K562 (cell line): ENCODE results near the gene NOD2. TPM values are rescaled to one million over a fixed set of nuclear protein-coding genes. Genes with fewer than 3 reads are reported as not detected.

Experiments
- ATAC-seq: fragments of 200-7000 bp; cut with Tn5 transposase; 3 replicates; pipeline ENCODE4 v1.9.1; 2020; ENCODE audit warnings: moderate library complexity
- BruUV-seq: library from RNA; stranded (reverse); fragments of 400-500 nt; replicated peaks from 2 replicates; lab custom pipeline; 2021; lab: Mats Ljungman, UMichigan
- CTCF ChIA-PET: fragments of 300-600 bp; formaldehyde crosslinking; extraction: SDS; loops from one replicate; lab custom pipeline; 2021; ENCODE audit warnings: low intra/inter-chr PET ratio; lab: Yijun Ruan, JAX
- POLR2A ChIA-PET: fragments of 300-600, 350-650 bp; sonication (Branson Sonifier 250); formaldehyde crosslinking; extraction: SDS; loops from one replicate; lab custom pipeline; 2021; ENCODE audit warnings: antibody characterized with exemption, inconsistent platforms; lab: Yijun Ruan, JAX
- DNase-seq, 4 experiments: peaks; one replicate each; pipeline versions ENCODE4 v3.0.0 to v3.0.0-alpha.2; 2011 to 2018; ENCODE audit warnings: low spot score in 3 of 4, mixed read lengths in 3 of 4; ENCODE audit errors: extremely low read depth in 1 of 4
- FAIRE-seq: peaks from 2 replicates; lab custom pipeline; 2011; peaks lifted over from hg19 to GRCh38; lab: Jason Lieb, UNC
- H2AFZ ChIP-seq: 2 replicates; pipeline ENCODE4 v1.6.0; 2011; ENCODE audit warnings: low read depth, low read length, control low read depth, inconsistent platforms
- H3K27ac ChIP-seq: fragments of 200-600 bp; 3 replicates; pipeline ENCODE4 v1.8.0; 2011; ENCODE audit warnings: low read depth, mild to moderate bottlenecking, control low read depth, inconsistent platforms, low read length, moderate library complexity, mixed read lengths; ENCODE audit errors: extremely low read depth
- H3K27me3 ChIP-seq, 2 experiments: fragments of 300-600 bp in 1 of 2; 2 replicates in 1 of 2; 3 replicates in 1 of 2; pipeline versions ENCODE4 v1.6.0 to v1.8.0; 2011; ENCODE audit warnings: inconsistent platforms in 2 of 2, low read length in 2 of 2, mild to moderate bottlenecking in 1 of 2, mixed read lengths in 1 of 2, moderate library complexity in 1 of 2; ENCODE audit not compliant: control insufficient read depth in 2 of 2, insufficient read depth in 2 of 2
- H3K36me3 ChIP-seq: fragments of 300-600 bp; 3 replicates; pipeline ENCODE4 v1.8.0; 2011; ENCODE audit warnings: mild to moderate bottlenecking, low read length, inconsistent platforms; ENCODE audit not compliant: control insufficient read depth, insufficient read depth
- H3K4me1 ChIP-seq, 2 experiments: fragments of 200-600 bp in 1 of 2; replicated peaks in 1 of 2; 2 replicates in 1 of 2; 3 replicates in 1 of 2; pipeline versions ENCODE4 v1.5.1 to v1.8.0; 2011; ENCODE audit warnings: inconsistent platforms in 2 of 2, low read length in 2 of 2, mild to moderate bottlenecking in 1 of 2, mixed read lengths in 1 of 2, moderate library complexity in 1 of 2; ENCODE audit not compliant: control insufficient read depth in 2 of 2, insufficient read depth in 2 of 2
- H3K4me2 ChIP-seq: 2 replicates; pipeline ENCODE4 v1.6.1; 2011; ENCODE audit warnings: low read length, control low read depth, inconsistent platforms, mixed read lengths; ENCODE audit not compliant: insufficient read depth
- H3K4me3 ChIP-seq: fragments of 200-600 bp; sonication (generic), shearing (Covaris generic); 2 replicates; pipeline ENCODE4 v1.5.1; 2016; ENCODE audit warnings: control low read depth, inconsistent platforms
- H3K79me2 ChIP-seq: fragments of 200-600 bp; 3 replicates; pipeline ENCODE4 v1.8.0; 2011; ENCODE audit warnings: low read length, inconsistent platforms; ENCODE audit not compliant: control insufficient read depth, insufficient read depth
- H3K9ac ChIP-seq, 2 experiments: 2 replicates each; pipeline versions ENCODE4 v1.6.0 to v1.6.1; 2011; ENCODE audit warnings: low read depth in 2 of 2, low read length in 2 of 2, control low read depth in 1 of 2, inconsistent platforms in 1 of 2, mild to moderate bottlenecking in 1 of 2, mixed read lengths in 1 of 2; ENCODE audit not compliant: insufficient read depth in 1 of 2
- H3K9me1 ChIP-seq: one replicate; pipeline ENCODE4 v1.6.0; 2011; ENCODE audit warnings: inconsistent platforms, mild to moderate bottlenecking, low read length, moderate library complexity; ENCODE audit not compliant: control insufficient read depth, insufficient read depth
- H3K9me3 ChIP-seq: replicated peaks from 2 replicates; pipeline ENCODE4 v1.5.1; 2011; ENCODE audit warnings: low read depth, low read length, inconsistent platforms; ENCODE audit not compliant: control insufficient read depth, insufficient read depth
- H4K20me1 ChIP-seq: replicated peaks from 2 replicates; pipeline ENCODE4 v1.6.1; 2011; ENCODE audit warnings: low read length, inconsistent platforms, mixed read lengths; ENCODE audit not compliant: control insufficient read depth, insufficient read depth
- ADNP ChIP-seq: fragments of 200-800 bp; sonication (Bioruptor generic); IDR thresholded peaks from 2 replicates; pipeline ENCODE4 v1.6.1; 2016; ENCODE audit warnings: missing genetic modification characterization, missing compliant biosample characterization
- EHMT2 ChIP-seq: fragments of 450-650 bp; IDR thresholded peaks from 2 replicates; pipeline ENCODE4 v1.6.1; 2018; ENCODE audit warnings: antibody characterized with exemption
- HMGN3 ChIP-seq: IDR thresholded peaks from 2 replicates; pipeline ENCODE4 v1.6.1; 2011; ENCODE audit warnings: borderline replicate concordance, low read depth, mild to moderate bottlenecking, mixed read lengths, low read length; ENCODE audit not compliant: insufficient read length; ENCODE audit errors: extremely low read depth
- NBN ChIP-seq: fragments of 450-650 bp; IDR thresholded peaks from 2 replicates; pipeline ENCODE4 v1.6.1; 2016; ENCODE audit warnings: low read depth, mild to moderate bottlenecking
- POU5F1 ChIP-seq: fragments of 150-350 bp; IDR thresholded peaks from 2 replicates; pipeline ENCODE4 v1.6.1; 2014; ENCODE audit warnings: borderline replicate concordance, low read length, low read depth, mild to moderate bottlenecking; ENCODE audit not compliant: partially characterized antibody
- ZFP36 ChIP-seq: fragments of 150-350 bp; IDR thresholded peaks from 2 replicates; pipeline ENCODE4 v1.6.1; 2018; ENCODE audit warnings: low read length, low read depth; ENCODE audit not compliant: partially characterized antibody
- ZNF282 ChIP-seq: sonication (generic); formaldehyde crosslinking; IDR thresholded peaks from 2 replicates; pipeline ENCODE4 v1.8.1; 2023; ENCODE audit warnings: missing genetic modification reagents
- WGBS: fragments of 100-300 bp; shearing (Covaris generic); methylation state at CpG from one replicate; pipeline ENCODE4 v1.1.6; 2016; ENCODE audit warnings: low coverage, mixed read lengths; ENCODE audit not compliant: insufficient coverage; ENCODE audit errors: missing lambda C conversion rate; 5-methylcytosine and 5-hydroxymethylcytosine counted together
- in situ Hi-C: fragments of 300-500 bp; cut with MboI; formaldehyde crosslinking; loops from 4 replicates; pipeline ENCODE4 v1.15.0; 2018; ENCODE audit warnings: inconsistent platforms, mixed read lengths
- intact Hi-C: fragments of 100-400 bp; cut with micrococcal nuclease; formaldehyde crosslinking; loops from 2 replicates; pipeline ENCODE4 v1.14.2; 2022
- polyA plus RNA-seq, 8 experiments: library from polyadenylated mRNA; depleted of rRNA in 4 of 8; stranded (reverse) in 5 of 8; unstranded in 3 of 8; fragments of >200 nt; fragmentation: Nextera tagmentation in 2 of 8; fragmentation: Illumina TruSeq in 1 of 8; extraction: Ambion mirVana in 2 of 8; extraction: Trizol in 1 of 8; gene quantifications; 2 replicates each; pipeline versions ENCODE4 v1.2.1 to v1.2.3, GENCODE V29; 2011 to 2014; ENCODE audit warnings: inconsistent platforms in 1 of 8, missing spikeins in 1 of 8
- total RNA-seq, 7 experiments: library from RNA; depleted of rRNA in 6 of 7; stranded (reverse); fragments of >200 nt in 6 of 7; fragmentation: Illumina TruSeq in 2 of 7; extraction: Trizol in 2 of 7; gene quantifications; 2 replicates each; pipeline versions ENCODE4 v1.2.1 to v1.2.3, GENCODE V29; 2011 to 2021; ENCODE audit warnings: low replicate concordance in 1 of 7
- TF ChIP-seq, protein P1 (sequence below): fragments of 450-650 bp; formaldehyde crosslinking; IDR thresholded peaks from 2 replicates; pipeline ENCODE4 v1.4.0; 2020; ENCODE audit warnings: mild to moderate bottlenecking
- TF ChIP-seq, protein P2 (sequence below): IDR thresholded peaks from 2 replicates; pipeline ENCODE4 v1.6.1; 2012; ENCODE audit warnings: low read depth, low read length, improper control_type of control experiment, borderline replicate concordance
- TF ChIP-seq, protein P3 (sequence below), 2 experiments: fragments of 250-450 bp in 1 of 2; fragments of 450-650 bp in 1 of 2; sonication (Bioruptor Pico) in 1 of 2; IDR thresholded peaks; 2 replicates each; pipeline versions ENCODE4 v1.6.1 to v1.8.0; 2016 to 2021; ENCODE audit warnings: mild to moderate bottlenecking in 2 of 2, moderate library complexity in 2 of 2, missing compliant biosample characterization in 1 of 2, missing genetic modification characterization in 1 of 2

The NOD2 gene
- total and polyA plus RNA-seq, 9 of the 15 experiments (the other 6 are each of a cell fraction or from before 2014, with no cell fraction given): 0.04 TPM; not detected in 8

DNA sequence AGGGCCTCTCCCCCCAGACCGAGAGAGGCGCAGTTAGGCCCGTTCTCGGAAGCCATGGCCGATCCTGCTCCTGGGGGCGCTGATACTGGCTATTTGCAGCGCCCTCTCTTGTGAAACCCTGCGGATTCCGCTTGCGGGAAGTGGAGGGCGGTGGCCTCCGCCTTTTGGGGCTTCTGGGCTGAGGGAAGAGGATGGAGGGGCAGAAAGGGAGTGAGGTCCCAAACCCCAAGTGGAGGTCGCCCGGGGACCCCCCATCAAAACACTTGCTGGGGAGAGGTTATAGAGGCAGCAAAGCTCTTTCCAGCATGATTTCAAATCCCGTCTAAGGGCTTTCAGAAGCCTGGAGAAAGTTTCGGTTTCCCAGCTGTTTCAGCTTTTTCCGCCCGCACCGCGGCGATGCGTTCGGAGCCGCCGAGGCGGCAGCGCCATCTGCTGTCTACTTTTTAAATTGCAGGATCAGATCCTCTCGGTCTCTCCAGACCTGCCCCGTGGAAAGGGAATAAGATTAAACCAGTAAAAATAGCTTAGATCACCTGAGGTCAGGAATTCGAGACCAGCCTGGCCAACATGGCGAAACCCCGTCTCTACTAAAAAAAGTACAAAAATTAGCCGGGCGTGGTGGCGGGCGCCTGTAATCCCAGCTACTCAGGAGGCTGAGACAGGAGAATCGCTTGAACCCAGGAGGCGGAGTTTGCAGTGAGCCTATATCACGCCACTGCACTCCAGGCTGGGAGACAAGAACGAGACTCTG, 28.1 kb upstream of the NOD2 start (continued):
- TF ChIP-seq EHMT2: no peak

DNA sequence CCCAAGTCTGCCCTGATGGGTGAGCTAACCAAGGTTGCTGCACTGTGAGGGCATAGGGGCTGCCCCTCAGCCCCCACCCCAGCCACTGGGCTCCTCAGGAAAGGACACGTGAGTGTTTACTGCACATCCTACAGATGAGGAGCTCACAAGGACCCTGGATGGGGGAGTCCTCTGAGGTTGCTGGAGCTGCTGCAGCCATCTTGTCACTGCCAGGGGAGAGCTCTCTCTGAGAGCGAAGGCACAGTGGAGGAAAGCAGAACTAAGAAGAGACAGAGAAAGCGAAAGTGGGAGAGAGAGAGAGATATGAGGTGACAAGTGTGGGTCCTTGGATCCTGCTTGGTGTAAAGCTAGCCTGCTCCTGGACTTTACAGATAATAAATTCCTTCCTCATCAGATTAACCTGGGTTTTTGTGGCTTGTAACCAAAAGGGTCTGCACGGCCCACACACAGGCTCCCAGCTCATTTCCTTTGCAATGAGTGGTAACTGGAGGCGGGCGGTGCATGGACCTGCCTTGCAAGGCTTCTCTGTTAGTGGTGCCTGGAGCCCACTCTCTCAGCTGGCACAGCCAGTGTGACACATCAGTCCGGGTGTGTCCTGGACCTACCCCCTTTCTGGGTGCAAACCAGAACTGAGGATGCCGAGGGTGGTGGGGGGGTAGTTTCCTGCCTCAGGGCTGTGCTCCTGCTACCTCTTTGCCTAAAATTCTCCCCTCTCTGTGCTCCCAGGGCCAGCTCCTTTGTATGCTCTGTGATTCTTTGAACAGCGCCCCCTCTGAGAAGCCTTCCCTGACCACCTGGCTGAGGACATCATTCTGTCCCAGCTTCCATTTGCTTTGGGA, 26.5 kb upstream of the NOD2 start:
- intact Hi-C loops (loop anchor here (10.0 kb wide), 1 partner anchor 72 kb away; no protein-coding TSS in a partner anchor), in situ Hi-C loops (loop anchor here (5.0 to 10.0 kb wide), 2 partner anchors 140 to 292 kb away; no protein-coding TSS in a partner anchor)
- Histone ChIP-seq H3K4me2 (peak overlapping the region; percentile 14; the same call in 1 of the 2 replicates), H3K27me3 (peaks cover 4 to 14% of the 10 kb centered on the region in 2 experiments; a peak in 3 of 5 replicates), H3K9me1 (no peaks in the 10 kb centered on the region), H4K20me1 (no peaks in the 10 kb centered on the region), H3K79me2 (no peaks in the 10 kb centered on the region), H2AFZ (peak overlapping the region; percentile 27; the same call in 1 of the 2 replicates), H3K9ac (0 out of 4 replicates have a peak overlapping the region, but pooled peaks of 1 of the 2 experiments have one; percentile 16), H3K9me3 (peaks cover 4% of the 10 kb centered on the region; the same call in 1 of the 2 replicates), H3K27ac (no peak overlapping the region), H3K4me3 (no peak overlapping the region), H3K36me3 (no peaks in the 10 kb centered on the region), H3K4me1 (peaks cover 0 to 5% of the 10 kb centered on the region in 2 experiments; a peak in 2 of 5 replicates)
- 0% methylated on average over 9 of the region's 9 CpGs for WGBS
- no peak for DNase-seq
- no TSS peak for BruUV-seq
- POLR2A ChIA-PET: interaction anchor here (0.6 to 1.2 kb wide), 4 partner anchors 10 to 132 kb away, joined by 3 to 4 read pairs (median 3); no protein-coding TSS in a partner anchor
- FAIRE-seq: no peak
- ATAC-seq: no peak
- CTCF ChIA-PET: interaction anchor here (0.7 to 1.1 kb wide), 2 partner anchors 140 to 279 kb away, joined by 3 read pairs; no protein-coding TSS in a partner anchor
- TF ChIP-seq NBN (no peak), ZNF282 (CRISPR knock-in tag) (no peak), ADNP (tag) (no peak), HMGN3 (no peak), ZFP36 (peak; percentile 36), POU5F1 (no peak)
- TF ChIP-seq, protein P1, sequence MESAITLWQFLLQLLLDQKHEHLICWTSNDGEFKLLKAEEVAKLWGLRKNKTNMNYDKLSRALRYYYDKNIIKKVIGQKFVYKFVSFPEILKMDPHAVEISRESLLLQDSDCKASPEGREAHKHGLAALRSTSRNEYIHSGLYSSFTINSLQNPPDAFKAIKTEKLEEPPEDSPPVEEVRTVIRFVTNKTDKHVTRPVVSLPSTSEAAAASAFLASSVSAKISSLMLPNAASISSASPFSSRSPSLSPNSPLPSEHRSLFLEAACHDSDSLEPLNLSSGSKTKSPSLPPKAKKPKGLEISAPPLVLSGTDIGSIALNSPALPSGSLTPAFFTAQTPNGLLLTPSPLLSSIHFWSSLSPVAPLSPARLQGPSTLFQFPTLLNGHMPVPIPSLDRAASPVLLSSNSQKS: no peak
- TF ChIP-seq, protein P2, sequence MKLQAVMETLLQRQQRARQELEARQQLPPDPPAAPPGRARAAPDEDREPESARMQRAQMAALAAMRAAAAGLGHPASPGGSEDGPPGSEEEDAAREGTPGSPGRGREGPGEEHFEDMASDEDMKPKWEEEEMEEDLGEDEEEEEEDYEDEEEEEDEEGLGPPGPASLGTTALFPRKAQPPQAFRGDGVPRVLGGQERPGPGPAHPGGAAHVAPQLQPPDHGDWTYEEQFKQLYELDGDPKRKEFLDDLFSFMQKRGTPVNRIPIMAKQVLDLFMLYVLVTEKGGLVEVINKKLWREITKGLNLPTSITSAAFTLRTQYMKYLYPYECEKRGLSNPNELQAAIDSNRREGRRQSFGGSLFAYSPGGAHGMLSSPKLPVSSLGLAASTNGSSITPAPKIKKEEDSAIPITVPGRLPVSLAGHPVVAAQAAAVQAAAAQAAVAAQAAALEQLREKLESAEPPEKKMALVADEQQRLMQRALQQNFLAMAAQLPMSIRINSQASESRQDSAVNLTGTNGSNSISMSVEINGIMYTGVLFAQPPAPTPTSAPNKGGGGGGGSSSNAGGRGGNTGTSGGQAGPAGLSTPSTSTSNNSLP: no peak
- TF ChIP-seq, protein P3, sequence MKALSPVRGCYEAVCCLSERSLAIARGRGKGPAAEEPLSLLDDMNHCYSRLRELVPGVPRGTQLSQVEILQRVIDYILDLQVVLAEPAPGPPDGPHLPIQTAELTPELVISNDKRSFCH (CRISPR knock-in tag; IDR thresholded peaks at IDR 0.05): no peak
- TF ChIP-seq, protein P3 (tag; IDR thresholded peaks at IDR 0.05): no peak
